ENCODE data around the gene KRT71. TPM values are rescaled to one million over a fixed set of nuclear protein-coding genes. Genes with fewer than 3 reads are reported as not detected.
"Not testable (repeated sequence)": the region's sequence is repeated elsewhere in the genome, so short reads cannot be mapped to it uniquely, and the experiment has no call there.

Gene KRT71
- total RNA-seq: not detected in 2 replicates

DNA sequence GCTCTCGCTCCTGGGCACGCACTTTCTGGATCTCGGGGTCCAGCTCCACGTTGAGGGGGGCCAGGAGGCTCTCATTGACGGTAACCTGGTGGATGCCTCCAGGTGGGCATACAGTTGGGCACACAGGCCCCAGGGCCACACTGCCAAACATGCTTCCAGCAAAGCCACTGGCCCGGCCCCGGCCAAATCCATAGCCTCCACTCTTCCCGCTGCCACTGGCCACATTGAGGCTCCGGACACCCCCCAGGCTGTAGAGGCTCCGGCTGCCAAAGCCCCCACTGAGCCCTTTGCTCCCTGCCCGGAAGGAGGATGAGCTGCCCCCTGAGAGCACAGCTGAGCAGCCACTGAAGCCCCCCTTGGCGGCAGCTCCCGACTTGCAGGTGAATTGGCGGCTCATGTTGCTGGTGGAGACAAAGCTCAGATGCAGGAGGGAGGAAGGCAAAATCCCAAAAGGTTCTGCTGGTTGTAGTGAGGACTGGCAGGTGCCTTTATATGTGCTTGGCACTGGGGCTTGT is at the start of gene KRT71:
Gene KRT71 (minus strand): TSS at position 465 of the 515 bp plus-strand sequence. CDS start 68 bp downstream, at position 397.
- DNase-seq (ENCODE audit: low read depth): no peak
- TF ChIP-seq, protein P1, sequence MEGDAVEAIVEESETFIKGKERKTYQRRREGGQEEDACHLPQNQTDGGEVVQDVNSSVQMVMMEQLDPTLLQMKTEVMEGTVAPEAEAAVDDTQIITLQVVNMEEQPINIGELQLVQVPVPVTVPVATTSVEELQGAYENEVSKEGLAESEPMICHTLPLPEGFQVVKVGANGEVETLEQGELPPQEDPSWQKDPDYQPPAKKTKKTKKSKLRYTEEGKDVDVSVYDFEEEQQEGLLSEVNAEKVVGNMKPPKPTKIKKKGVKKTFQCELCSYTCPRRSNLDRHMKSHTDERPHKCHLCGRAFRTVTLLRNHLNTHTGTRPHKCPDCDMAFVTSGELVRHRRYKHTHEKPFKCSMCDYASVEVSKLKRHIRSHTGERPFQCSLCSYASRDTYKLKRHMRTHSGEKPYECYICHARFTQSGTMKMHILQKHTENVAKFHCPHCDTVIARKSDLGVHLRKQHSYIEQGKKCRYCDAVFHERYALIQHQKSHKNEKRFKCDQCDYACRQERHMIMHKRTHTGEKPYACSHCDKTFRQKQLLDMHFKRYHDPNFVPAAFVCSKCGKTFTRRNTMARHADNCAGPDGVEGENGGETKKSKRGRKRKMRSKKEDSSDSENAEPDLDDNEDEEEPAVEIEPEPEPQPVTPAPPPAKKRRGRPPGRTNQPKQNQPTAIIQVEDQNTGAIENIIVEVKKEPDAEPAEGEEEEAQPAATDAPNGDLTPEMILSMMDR (conservative IDR thresholded peaks at IDR 0.05; ENCODE audit: low read depth, low read length): no peak
- no peak within 1 kb of the TSS for H3K4me3 ChIP-seq (ENCODE audit: low read depth, low read length)

GRCh38 chr12:52602552-52602951 is 49.6 kb upstream of the KRT71 start:
- H3K4me3 ChIP-seq (ENCODE audit: low read depth, low read length): no peak overlapping the region
- TF ChIP-seq, protein P1 (conservative IDR thresholded peaks at IDR 0.05; ENCODE audit: low read depth, low read length): no peak
- DNase-seq (ENCODE audit: low read depth): no peak

DNA sequence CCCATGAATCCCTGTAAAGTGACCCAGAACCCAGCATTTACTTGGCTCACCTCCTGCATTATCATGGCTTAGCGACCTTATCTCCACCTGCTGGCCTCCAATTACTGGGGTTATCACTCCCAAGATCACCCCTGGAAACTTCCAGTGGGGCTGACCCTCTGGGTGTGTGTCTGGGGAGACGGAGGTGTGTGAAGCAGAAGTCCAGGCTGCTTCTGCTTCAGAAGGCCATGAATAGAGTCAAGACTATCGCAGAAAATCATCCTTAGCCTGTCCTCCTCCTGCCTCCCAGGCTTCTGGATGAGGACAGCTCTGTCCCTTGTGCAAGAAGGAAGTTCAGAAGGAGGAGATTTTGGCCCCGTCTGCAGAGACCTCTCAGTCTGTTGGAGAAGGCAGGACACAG is 48.7 kb upstream of the KRT71 start:
- TF ChIP-seq, protein P1 (conservative IDR thresholded peaks at IDR 0.05; ENCODE audit: low read depth, low read length): no peak
- DNase-seq (ENCODE audit: low read depth): no peak
- no peak overlapping the region for H3K4me3 ChIP-seq (ENCODE audit: low read depth, low read length)

GRCh38 chr12:52600941-52601481 is 48.1 kb upstream of the KRT71 start, which contains the start of gene KRT72:
Gene KRT72, minus strand, starts transcription at chr12:52601463. Its CDS starts 11 bp downstream, at chr12:52601452.
- H3K4me3 ChIP-seq (ENCODE audit: low read depth, low read length): no peak within 1 kb of the TSS
- no peak for DNase-seq (ENCODE audit: low read depth)

GRCh38 chr12:52600475-52600874 is 47.5 kb upstream of the KRT71 start:
- DNase-seq (ENCODE audit: low read depth): no peak
- H3K4me3 ChIP-seq (ENCODE audit: low read depth, low read length): no peak overlapping the region
- TF ChIP-seq, protein P1 (conservative IDR thresholded peaks at IDR 0.05; ENCODE audit: low read depth, low read length): no peak

More at GRCh38 chr12:52600941-52601481, 48.1 kb upstream of the KRT71 start, which contains the start of gene KRT72:
- TF ChIP-seq, protein P1 (conservative IDR thresholded peaks at IDR 0.05; ENCODE audit: low read depth, low read length): no peak

DNA sequence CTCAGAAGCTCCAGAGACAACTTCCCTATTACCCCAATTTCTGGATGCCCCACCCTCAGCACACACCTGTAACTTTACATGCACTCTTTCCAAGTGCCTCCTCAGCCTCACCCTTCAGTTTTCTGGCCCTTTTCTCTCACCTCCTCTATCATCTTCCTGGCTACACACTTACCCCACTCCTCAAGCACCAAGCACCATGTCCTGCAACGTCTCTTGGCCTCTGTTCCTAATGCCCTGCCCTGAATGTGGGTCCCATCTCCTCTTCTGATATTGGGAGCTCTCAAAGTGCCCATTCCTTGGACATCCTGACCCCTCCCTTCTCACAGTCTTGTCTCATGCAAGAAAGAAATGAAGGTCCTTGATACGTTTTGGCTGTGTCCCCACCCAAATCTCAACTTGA is 47.1 kb upstream of the KRT71 start:
- H3K4me3 ChIP-seq (ENCODE audit: low read depth, low read length): no peak overlapping the region
- TF ChIP-seq, protein P1 (conservative IDR thresholded peaks at IDR 0.05; ENCODE audit: low read depth, low read length): no peak
- no peak for DNase-seq (ENCODE audit: low read depth)

DNA sequence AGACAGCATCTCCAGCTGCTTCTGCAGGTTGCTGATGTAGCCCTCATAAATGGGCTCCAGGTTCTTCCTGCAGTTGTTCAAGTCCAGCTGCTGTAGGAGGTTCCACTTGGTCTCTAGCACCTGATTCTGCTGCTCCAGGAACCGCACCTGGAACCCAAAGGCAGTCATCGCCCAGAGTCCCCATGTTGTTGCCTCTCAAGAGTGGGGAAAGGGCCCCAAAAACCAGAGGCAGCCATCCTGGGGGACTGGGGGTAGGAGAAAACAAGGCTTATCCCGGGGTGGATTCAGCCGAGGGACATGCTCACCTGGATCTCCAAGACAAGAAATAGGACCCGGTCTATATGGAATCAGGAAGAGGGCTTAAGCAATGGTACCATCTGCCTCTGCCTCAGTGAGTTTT is 46.0 kb upstream of the KRT71 start:
- H3K4me3 ChIP-seq (ENCODE audit: low read depth, low read length): no peak overlapping the region
- DNase-seq (ENCODE audit: low read depth): no peak
- TF ChIP-seq, protein P1 (conservative IDR thresholded peaks at IDR 0.05; ENCODE audit: low read depth, low read length): no peak

- not testable (repeated sequence) for H3K4me3 ChIP-seq (ENCODE audit: low read depth, low read length); DNase-seq (ENCODE audit: low read depth)
Observed at GRCh38 chr12:52594237-52594636, 41.3 kb upstream of the KRT71 start.
